NCI-H2107 treated with DMSO at 0.1 percent for 48 hours (cell line): Measurements from ENCODE around the gene LITAFD.
"Not testable (repeated sequence)": the region's sequence is repeated elsewhere in the genome, so short reads cannot be mapped to it uniquely, and the experiment has no call there.

Experiments
- DNase-seq: peaks from one replicate; lab custom pipeline; 2025; ENCODE audit not compliant: unreplicated experiment; lab: John Stamatoyannopoulos, UW

The LITAFD gene

DNA sequence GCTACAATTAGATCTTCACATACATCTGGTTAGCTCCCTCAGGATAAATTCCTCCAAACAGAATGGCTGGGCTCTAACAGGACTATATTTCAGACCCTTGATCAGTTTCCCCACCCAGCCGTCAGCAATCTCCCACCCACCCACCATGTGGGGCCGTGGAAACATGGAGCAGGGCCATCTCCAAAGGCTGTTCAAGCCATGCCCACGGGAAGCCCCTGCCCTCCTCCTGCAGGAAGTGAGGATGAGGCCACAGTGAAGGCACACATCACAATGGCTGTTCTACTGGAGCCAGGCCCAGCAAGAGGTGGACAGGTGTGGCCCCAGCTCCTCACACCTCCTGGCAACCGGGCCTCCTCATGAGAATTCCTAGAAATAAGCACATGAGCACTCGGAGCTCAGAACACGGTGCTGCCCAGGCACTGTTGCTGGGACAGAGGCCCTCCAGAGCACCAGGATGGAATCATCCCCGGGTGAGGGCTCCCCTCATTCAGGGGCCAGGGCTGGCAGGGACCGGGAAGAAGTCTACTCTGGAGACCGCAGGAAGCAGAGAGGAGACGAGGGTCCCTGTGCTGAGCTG, at the start of gene LITAFD:
Gene LITAFD (plus strand): TSS at position 311 of the 577 bp plus-strand sequence. CDS start 2,005 bp downstream, outside the sequence.
- DNase-seq, result no peak

DNA sequence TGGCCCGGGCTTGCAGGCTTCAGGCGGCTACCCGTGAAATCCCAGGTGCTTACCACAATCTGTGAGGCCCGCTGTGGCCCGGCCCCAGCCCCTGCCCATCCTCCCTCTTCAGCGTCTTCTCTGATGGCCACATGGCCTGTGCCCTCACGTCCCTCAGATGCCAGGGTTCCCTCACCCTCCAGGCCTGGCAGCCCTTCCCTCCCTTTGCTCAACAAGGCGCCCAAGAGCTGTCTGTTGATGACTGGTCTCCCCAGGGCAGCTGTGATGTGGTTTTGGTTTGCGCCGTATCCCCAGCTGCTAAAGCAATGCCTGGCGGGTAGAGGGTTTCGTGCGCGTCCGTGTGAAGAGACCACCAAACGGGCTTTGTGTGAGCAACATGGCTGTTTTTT, 49.4 kb upstream of the LITAFD start:
- no peak for DNase-seq

- DNase-seq, result not testable (repeated sequence)
Observed at GRCh38 chr16:8836797-8837196, 45.4 kb upstream of the LITAFD start.

- DNase-seq, result not testable (repeated sequence)
Observed at GRCh38 chr16:8837594-8837993, 44.6 kb upstream of the LITAFD start.

DNA sequence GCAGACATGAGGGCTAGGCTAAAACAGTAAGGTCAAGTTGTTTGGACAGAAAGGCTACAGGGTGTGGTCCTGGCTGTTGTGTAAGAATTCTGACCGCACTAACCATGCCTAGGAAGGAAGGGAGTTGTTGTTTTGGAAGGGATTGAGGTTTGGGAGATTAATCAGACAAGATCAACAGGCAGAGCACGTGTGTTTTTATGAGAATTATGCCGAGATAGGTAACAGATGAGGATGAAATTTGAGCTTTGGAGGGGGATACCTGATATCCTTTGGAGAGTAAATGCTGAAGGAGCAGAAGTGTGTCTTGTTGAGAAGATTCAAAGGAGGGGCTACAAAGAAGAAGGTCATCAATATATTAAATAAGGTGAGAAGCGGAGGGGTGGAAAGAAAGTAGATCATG, 40.1 kb upstream of the LITAFD start:
- not testable (repeated sequence) for DNase-seq

GRCh38 chr16:8843296-8843695, 38.9 kb upstream of the LITAFD start:
- not testable (repeated sequence) for DNase-seq

- no peak for DNase-seq
Observed at GRCh38 chr16:8845699-8846298, 36.4 kb upstream of the LITAFD start.

- no peak for DNase-seq
Observed at GRCh38 chr16:8846401-8846932, 35.7 kb upstream of the LITAFD start.

DNA sequence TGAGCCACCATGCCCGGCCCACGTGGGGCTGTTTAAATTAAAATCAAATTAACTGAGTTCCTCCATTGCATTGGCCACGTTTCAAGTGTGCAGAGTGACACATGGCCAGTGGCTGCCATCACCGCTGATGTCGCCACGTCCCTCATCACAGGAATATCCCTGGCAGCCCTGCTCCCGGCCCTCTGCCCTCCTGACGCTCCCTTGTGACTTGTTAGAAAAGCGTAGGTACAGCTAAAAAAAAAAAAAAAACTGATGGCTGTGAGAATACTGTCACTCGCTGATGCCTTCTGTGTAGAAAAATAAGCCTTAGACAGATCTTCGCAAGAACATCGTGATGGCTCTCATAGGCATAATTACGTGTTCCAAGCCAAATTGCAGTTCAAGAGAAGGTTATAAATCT, 35.0 kb upstream of the LITAFD start:
- DNase-seq, result no peak

- DNase-seq, result no peak
Observed at GRCh38 chr16:8847623-8848022, 34.5 kb upstream of the LITAFD start.

- no peak for DNase-seq
Observed at GRCh38 chr16:8848231-8848938, 33.8 kb upstream of the LITAFD start.

DNA sequence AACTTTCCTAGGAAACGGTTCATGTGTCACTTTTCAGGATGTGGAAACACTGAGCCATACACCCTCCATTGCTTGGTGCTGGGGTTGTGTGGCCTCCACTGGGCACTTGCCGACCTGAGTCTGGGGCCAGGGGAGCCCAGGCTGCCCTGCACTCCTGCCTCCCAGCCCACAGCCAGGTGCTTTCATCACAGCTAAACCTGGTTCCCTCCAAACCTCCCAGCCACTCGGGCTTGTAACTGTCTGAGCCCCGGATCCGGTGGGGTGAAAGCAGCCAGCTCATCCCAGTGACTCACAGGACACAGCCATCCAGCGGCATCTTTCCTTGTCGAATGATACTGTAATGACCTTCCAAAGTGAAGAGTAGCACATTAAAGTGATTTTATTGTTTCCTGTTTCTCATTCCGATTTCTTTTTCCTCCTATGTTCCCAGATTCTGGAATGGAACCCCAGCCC, 33.2 kb upstream of the LITAFD start:
- no peak for DNase-seq

DNA sequence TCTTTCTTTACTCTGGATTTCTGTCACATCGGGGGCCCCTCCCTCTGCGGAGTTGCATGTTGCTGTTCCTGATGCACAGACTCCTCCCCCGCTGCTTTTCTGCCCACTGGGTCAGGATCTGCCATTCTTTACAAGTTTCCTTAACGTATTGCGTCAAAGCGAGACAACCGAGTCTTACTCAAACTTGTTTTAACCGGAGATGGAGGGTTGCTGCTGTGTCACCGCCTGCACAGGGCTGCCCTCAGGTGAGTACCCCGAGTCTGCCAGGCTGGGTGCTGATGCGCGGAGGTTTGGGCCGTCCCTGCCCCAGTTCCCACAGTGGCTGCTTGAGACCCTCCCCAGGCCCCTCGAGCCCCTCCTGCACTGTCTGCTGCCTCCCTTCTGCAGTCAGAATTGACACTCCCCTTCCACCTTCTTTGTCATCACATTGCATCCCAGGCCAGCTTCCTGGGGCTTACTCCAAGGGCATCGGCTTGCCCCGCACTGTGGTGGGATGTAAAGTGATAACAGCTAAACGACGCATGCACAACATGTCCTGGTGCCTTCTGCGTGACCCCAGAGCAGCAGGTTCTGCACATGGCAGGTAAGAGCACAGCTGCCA, 32.6 kb upstream of the LITAFD start:
- DNase-seq, result no peak

DNA sequence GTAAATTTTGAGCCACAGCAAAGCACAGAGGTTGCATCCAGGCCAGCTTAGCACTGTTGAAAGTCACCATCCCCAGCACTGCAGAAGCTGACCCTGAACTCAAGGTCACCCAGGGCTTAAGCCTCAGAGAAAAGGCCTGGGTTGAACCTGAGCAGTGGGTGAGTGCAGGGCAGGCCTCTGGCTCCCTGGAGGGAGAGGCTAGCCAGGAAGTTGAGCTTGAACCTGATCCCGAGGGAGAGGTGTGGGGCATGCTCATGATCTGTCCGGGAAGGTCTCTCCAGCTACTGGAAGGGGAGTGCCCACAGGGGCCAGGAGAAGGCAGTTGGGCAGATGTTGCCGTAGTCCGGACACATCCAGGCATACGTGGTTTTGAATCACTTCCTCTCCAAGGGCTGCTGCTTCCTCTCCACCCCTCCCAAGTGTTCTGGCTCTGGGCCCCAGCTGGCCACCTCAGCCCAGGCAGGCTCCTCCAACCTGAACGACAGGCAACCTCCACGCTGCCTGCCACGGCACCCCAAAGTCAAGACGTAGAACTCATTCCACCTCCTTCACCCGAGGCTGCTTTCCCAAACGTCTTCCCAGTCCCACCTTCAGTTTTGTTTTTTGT, 31.8 kb upstream of the LITAFD start:
- DNase-seq, result no peak

DNA sequence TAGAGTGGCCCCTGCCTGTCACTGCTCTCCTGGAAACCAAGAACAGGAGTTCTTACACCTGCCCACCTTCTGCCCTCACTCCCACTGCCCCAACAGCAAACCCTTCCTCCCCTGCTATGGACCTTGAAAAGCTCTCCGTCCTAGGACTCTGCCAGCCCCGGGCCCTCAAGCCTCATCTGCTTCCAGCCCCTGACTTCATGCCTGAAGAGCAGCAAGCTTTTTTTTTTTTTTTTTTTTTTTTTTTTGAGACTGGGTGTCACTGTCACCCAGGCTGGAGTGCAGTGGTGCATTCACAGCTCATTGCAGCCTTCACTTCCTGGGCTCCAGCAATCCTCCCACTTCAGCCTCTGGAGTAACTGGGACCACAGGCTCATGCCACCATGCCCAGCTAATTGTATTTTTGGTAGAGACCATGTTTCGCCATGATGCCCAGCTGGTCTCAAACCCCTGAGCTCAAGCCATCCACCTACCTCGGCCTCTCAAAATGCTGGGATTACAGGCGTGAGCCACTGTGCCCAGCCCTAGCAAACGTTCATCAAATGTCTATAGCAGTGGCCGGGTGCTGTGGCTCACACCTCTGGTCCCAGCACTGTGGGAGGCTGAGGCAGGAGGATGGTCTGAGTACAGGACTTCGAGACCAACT, 30.3 kb upstream of the LITAFD start:
- no peak for DNase-seq

GRCh38 chr16:8852534-8852933, 29.6 kb upstream of the LITAFD start:
- DNase-seq, result no peak

DNA sequence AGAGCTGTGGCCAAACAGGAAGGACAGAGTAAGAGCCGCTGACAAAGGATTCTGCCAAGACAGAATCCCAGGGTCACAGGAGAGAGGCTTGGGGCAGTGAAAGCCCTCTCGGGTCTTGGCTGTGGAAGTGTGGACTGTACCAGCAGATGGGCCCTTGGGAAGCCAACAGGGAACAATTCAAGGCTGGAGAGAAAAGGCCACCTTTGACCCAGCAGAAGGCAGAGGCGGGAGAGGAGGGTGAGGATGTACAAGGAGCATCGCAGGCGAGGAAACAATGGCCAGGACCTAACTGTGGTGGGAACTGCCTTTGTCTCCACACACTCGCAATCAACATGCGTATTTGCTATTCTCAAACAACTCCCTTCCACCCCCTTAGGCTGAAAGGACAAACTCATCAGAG, 29.0 kb upstream of the LITAFD start:
- DNase-seq, result no peak

DNA sequence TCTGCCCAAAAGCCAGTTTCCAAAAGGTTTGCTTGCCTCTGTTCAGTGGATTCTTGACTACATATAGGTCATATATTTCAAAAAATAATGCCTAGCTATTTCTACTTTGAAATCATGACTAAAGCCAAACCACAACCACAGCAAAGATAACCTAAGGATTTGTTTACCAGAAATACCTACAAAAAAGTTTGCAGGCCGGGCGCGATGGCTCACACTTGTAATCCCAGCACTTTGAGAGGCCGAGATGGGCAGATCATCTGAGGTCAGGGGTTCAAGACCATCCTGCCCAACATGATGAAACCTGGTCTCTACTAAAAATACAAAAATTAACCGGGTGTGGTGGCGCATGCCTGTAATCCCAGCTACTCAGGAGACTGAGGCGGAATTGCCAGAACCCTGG, 28.5 kb upstream of the LITAFD start:
- DNase-seq, result no peak

DNA sequence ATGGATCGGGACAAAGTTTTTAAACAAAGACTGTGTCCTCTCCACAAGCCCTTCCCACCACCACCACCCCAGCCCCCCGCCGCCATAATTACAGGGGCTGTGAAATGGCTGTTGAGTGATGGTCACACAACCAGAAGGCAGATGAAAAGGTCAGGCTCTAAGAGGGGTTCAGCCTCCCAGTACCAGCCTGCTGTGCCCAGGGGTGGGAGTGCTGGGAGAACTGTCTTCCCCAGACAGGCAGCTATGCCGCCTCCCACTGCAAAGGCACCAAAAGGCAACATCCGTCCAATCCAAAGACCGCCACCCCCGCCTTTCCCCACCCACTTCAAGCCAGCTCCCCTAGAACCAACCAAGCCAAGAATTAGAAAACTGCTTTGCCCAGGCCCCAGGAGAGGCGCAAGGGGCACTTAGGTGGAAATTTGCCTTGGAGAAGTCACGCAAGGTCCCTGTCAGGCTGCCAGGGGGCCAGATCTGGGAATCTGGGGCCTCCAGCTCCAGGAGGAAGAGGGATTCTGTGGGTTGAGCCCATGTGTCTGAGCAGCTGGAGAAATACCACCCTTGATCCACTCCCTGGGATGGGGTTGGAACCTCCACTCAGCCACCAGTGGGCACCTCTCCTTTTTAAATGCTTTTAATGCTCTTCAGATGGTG, 27.7 kb upstream of the LITAFD start:
- DNase-seq, result no peak

DNA sequence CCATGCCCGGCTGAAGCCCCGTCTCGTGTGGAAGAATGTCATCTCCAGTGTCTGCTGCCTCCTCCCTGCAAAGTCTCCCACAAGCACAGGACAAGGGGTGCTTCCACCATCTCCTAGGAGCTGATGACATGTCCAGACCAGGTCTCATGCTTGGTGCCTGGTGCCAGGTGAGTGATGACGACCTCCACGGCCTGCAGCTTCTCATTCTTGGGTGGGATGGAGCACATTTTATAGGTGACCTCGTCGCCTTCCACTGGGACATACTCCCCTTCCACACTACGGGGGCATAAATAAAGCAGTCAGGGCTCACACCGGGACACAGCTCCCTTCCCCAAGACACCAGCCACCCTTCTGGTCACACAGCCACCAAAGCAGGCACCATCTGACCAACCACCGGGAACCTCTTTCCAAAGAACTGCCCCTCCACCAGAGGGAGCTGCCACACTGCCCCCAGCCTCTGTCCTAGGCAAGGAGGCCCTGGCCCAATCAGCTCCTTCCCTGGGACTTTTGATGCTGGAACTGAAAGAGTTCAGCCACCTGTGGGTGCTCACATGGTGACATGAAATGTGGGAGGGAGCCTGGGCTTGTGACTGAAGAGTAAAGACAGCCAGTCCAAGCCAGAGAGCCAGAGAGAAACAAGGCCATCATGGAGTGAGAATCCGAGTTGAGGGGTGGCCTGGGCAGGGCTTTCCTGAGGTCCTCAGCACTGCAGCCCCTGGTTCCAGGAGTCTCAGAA, 26.9 kb upstream of the LITAFD start:
- DNase-seq, result no peak
